GM23338 (cell line): ENCODE results near the gene TRAM2. TPM values are rescaled to one million over a fixed set of nuclear protein-coding genes. Genes with fewer than 3 reads are reported as not detected.

Source experiments
- ATAC-seq: fragments of 200-7000 bp; cut with Tn5 transposase; 3 replicates; pipeline ENCODE4 v1.9.1; 2020
- DNase-seq: peaks from one replicate; pipeline ENCODE4 v3.0.0-alpha.2; 2015; ENCODE audit warnings: low spot score
- H2AFZ ChIP-seq: fragments of 200-600 bp; sonication (generic); 2 replicates; pipeline ENCODE4 v1.8.0; 2016; ENCODE audit warnings: antibody characterized with exemption, mild to moderate bottlenecking, moderate library complexity
- H3F3A ChIP-seq: fragments of 200-600 bp; sonication (generic); replicated peaks from 2 replicates; pipeline ENCODE4 v1.8.0; 2017; ENCODE audit warnings: antibody characterized with exemption, mixed run types, low read depth
- H3K27ac ChIP-seq: fragments of 200-600 bp; sonication (generic); 2 replicates; pipeline ENCODE4 v1.6.1; 2016; ENCODE audit warnings: low read depth
- H3K27me3 ChIP-seq: fragments of 200-600 bp; sonication (generic); 2 replicates; pipeline ENCODE4 v1.8.0; 2016; ENCODE audit warnings: mild to moderate bottlenecking, mixed run types, moderate library complexity; ENCODE audit not compliant: insufficient read depth
- H3K36me3 ChIP-seq: fragments of 200-600 bp; sonication (generic); 2 replicates; pipeline ENCODE4 v1.8.0; 2016; ENCODE audit warnings: mild to moderate bottlenecking; ENCODE audit not compliant: insufficient read depth
- H3K4me1 ChIP-seq: fragments of 200-600 bp; sonication (generic); 2 replicates; pipeline ENCODE4 v1.8.0; 2016; ENCODE audit warnings: mild to moderate bottlenecking, moderate library complexity; ENCODE audit not compliant: insufficient read depth
- H3K4me2 ChIP-seq: fragments of 200-600 bp; sonication (generic); 2 replicates; pipeline ENCODE4 v1.7.1; 2017; ENCODE audit warnings: mixed run types
- H3K4me3 ChIP-seq: fragments of 200-600 bp; sonication (generic); 2 replicates; pipeline ENCODE4 v1.6.1; 2016; ENCODE audit warnings: mixed run types
- H3K79me2 ChIP-seq: fragments of 200-600 bp; sonication (generic); replicated peaks from 2 replicates; pipeline ENCODE4 v1.8.0; 2017; ENCODE audit warnings: mild to moderate bottlenecking; ENCODE audit not compliant: insufficient read depth
- H3K9me2 ChIP-seq: fragments of 200-600 bp; sonication (generic); 2 replicates; pipeline ENCODE4 v1.8.0; 2017; ENCODE audit not compliant: insufficient read depth
- H4K20me1 ChIP-seq: fragments of 200-600 bp; sonication (generic); replicated peaks from 2 replicates; pipeline ENCODE4 v1.8.0; 2017; ENCODE audit warnings: mild to moderate bottlenecking; ENCODE audit not compliant: insufficient read depth
- H3K27ac Mint-ChIP-seq: 2 replicates; pipeline ENCODE4 v1.8.0; 2020; ENCODE audit warnings: inconsistent platforms, mild to moderate bottlenecking, moderate library complexity, mixed read lengths
- H3K27me3 Mint-ChIP-seq: 3 replicates; pipeline ENCODE4 v1.8.0; 2022; ENCODE audit warnings: low read depth, mild to moderate bottlenecking, moderate library complexity, mixed read lengths, inconsistent platforms; ENCODE audit not compliant: insufficient read depth, poor library complexity
- H3K36me3 Mint-ChIP-seq: 3 replicates; pipeline ENCODE4 v1.8.0; 2021; ENCODE audit warnings: low read depth, mild to moderate bottlenecking, inconsistent platforms, moderate library complexity, mixed read lengths
- H3K4me1 Mint-ChIP-seq: 3 replicates; pipeline ENCODE4 v1.8.0; 2020; ENCODE audit warnings: mild to moderate bottlenecking, inconsistent platforms, mixed read lengths
- H3K4me3 Mint-ChIP-seq: 3 replicates; pipeline ENCODE4 v1.8.0; 2021; ENCODE audit warnings: moderate library complexity, mild to moderate bottlenecking, inconsistent platforms, mixed read lengths
- H3K9me3 Mint-ChIP-seq: 3 replicates; pipeline ENCODE4 v1.8.0; 2020; ENCODE audit warnings: moderate library complexity, mild to moderate bottlenecking, inconsistent platforms, mixed read lengths
- CREB1 ChIP-seq: fragments of 250-450 bp; sonication (Bioruptor Pico); IDR thresholded peaks from 2 replicates; pipeline ENCODE4 v1.5.0; 2020; ENCODE audit warnings: low read depth, mild to moderate bottlenecking, moderate library complexity
- CTCF ChIP-seq, 2 experiments: fragments of 200-600 bp in 1 of 2; sonication (generic) in 1 of 2; conservative IDR thresholded peaks; 2 replicates each; pipeline versions ENCODE4 v1.5.1 to v1.6.1; 2016 to 2017; ENCODE audit warnings: antibody characterized with exemption in 2 of 2, low read depth in 2 of 2, mild to moderate bottlenecking in 2 of 2, moderate library complexity in 1 of 2
- ETS1 ChIP-seq: IDR thresholded peaks from 2 replicates; pipeline ENCODE4 v1.6.1; 2016; ENCODE audit warnings: antibody characterized with exemption
- EZH2 ChIP-seq: fragments of 200-600 bp; sonication (generic); IDR thresholded peaks from one replicate; pipeline ENCODE4 v1.8.0; 2017; ENCODE audit warnings: antibody characterized with exemption, mild to moderate bottlenecking, low read depth; ENCODE audit not compliant: unreplicated experiment
- EZH2phosphoT487 ChIP-seq: fragments of 200-600 bp; sonication (generic); IDR thresholded peaks from one replicate; pipeline ENCODE4 v1.8.1; 2018; ENCODE audit warnings: antibody characterized with exemption; ENCODE audit not compliant: unreplicated experiment
- JUNB ChIP-seq: IDR thresholded peaks from one replicate; pipeline ENCODE4 v1.6.1; 2016; ENCODE audit warnings: antibody characterized with exemption; ENCODE audit not compliant: unreplicated experiment
- NANOG ChIP-seq: IDR thresholded peaks from 2 replicates; pipeline ENCODE4 v1.6.1; 2016; ENCODE audit warnings: antibody characterized with exemption, borderline replicate concordance
- POLR2AphosphoS5 ChIP-seq: IDR thresholded peaks from 2 replicates; pipeline ENCODE4 v1.6.1; 2016; ENCODE audit warnings: antibody characterized with exemption, low read depth
- REST ChIP-seq: IDR thresholded peaks from one replicate; pipeline ENCODE4 v1.6.1; 2018; ENCODE audit warnings: antibody characterized with exemption; ENCODE audit not compliant: unreplicated experiment
- STAT1 ChIP-seq: IDR thresholded peaks from one replicate; pipeline ENCODE4 v1.6.1; 2016; ENCODE audit warnings: antibody characterized with exemption; ENCODE audit not compliant: unreplicated experiment
- ZNF114 ChIP-seq: fragments of 250-450 bp; sonication (Bioruptor Pico); IDR thresholded peaks from 2 replicates; pipeline ENCODE4 v1.5.0; 2020; ENCODE audit warnings: mild to moderate bottlenecking, moderate library complexity
- ZNF331 ChIP-seq: fragments of 250-450 bp; sonication (Bioruptor Pico); IDR thresholded peaks from 2 replicates; pipeline ENCODE4 v1.5.0; 2020; ENCODE audit warnings: low read depth, mild to moderate bottlenecking, moderate library complexity
- ZNF462 ChIP-seq: fragments of 250-450 bp; sonication (Bioruptor Pico); IDR thresholded peaks from 2 replicates; pipeline ENCODE4 v1.5.0; 2020; ENCODE audit warnings: mild to moderate bottlenecking, moderate library complexity
- polyA plus RNA-seq: library from polyadenylated mRNA; unstranded; fragments of >200 nt; fragmentation: Nextera tagmentation; extraction: Ambion mirVana; gene quantifications from 2 replicates; pipeline ENCODE4 v1.2.1, GENCODE V29; 2016
- total RNA-seq: library from RNA; depleted of rRNA; stranded (reverse); fragments of >200 nt; shearing (Covaris generic); gene quantifications from 2 replicates; pipeline ENCODE4 v1.2.3, GENCODE V29; 2014

Gene TRAM2
- total and polyA plus RNA-seq, 2 experiments from 2014 or later, result 4.0 to 14.0 TPM

GRCh38 chr6:52544602-52545405, 32.1 kb downstream of the TRAM2 start:
- 0 out of 2 replicates have a peak, but pooled peaks cover 3% of the 10 kb centered on the region for H4K20me1 ChIP-seq
- H3K27ac ChIP-seq, result peak overlapping the region; percentile 42; the same call in 1 of the 2 replicates
- Mint-ChIP-seq H3K9me3 (no peaks in the 10 kb centered on the region), H3K36me3 (no peaks in the 10 kb centered on the region), H3K4me1 (peaks cover 46% of the 10 kb centered on the region), H3K27me3 (peaks cover 7% of the 10 kb centered on the region), H3K4me3 (no peak overlapping the region), H3K27ac (peak overlapping the region; percentile 66)
- H3K36me3 ChIP-seq, result no peaks in the 10 kb centered on the region
- DNase-seq (no peak), ATAC-seq (no peak)
- H3K27me3 ChIP-seq, result no peaks in the 10 kb centered on the region
- H3F3A ChIP-seq, result no peaks in the 10 kb centered on the region
- TF ChIP-seq CREB1 (CRISPR knock-in tag) (no peak), POLR2AphosphoS5 (no peak), ETS1 (no peak), EZH2phosphoT487 (no peak), REST (no peak), STAT1 (no peak), ZNF331 (CRISPR knock-in tag) (no peak), NANOG (no peak), JUNB (no peak), ZNF114 (no peak), ZNF462 (no peak), EZH2 (no peak), CTCF (conservative IDR thresholded peaks at IDR 0.05; ENCODE audit: low read depth in 2 of 2) (no peak)
- H3K9me2 ChIP-seq, result peaks cover 5% of the 10 kb centered on the region
- H2AFZ ChIP-seq, result no peak overlapping the region
- peaks cover 46% of the 10 kb centered on the region for H3K79me2 ChIP-seq
- no peak overlapping the region for H3K4me3 ChIP-seq
- peaks cover 32% of the 10 kb centered on the region for H3K4me1 ChIP-seq
- H3K4me2 ChIP-seq, result no peak overlapping the region
